HepG2 (cell line): ENCODE measurements around the gene OTOP3. TPM values are rescaled to one million over a fixed set of nuclear protein-coding genes. Genes with fewer than 3 reads are reported as not detected.
A peak's percentile ranks its signal among the peaks of the same experiment; 100 is the strongest.

Source experiments
- DMAP1 ChIP-seq: IDR thresholded peaks from 2 replicates; pipeline ENCODE4 v1.6.1; 2016
- FOXO1 ChIP-seq: sonication (generic); formaldehyde crosslinking; IDR thresholded peaks from 2 replicates; pipeline ENCODE4 v1.4.0; 2020; ENCODE audit warnings: missing genetic modification reagents
- GTF2F1 ChIP-seq: fragments of 150-350 bp; IDR thresholded peaks from 2 replicates; pipeline ENCODE4 v1.6.1; 2014; ENCODE audit warnings: low read length
- HMGXB4 ChIP-seq, 2 experiments: sonication (generic) in 1 of 2; formaldehyde crosslinking in 1 of 2; IDR thresholded peaks; 2 replicates each; pipeline versions ENCODE4 v1.4.0 to v1.6.1; 2018 to 2020; ENCODE audit warnings: missing genetic modification reagents in 2 of 2, borderline replicate concordance in 1 of 2, low read depth in 1 of 2, mild to moderate bottlenecking in 1 of 2, missing biosample characterization in 1 of 2
- HNRNPK ChIP-seq: fragments of 200-400 bp; formaldehyde crosslinking; IDR thresholded peaks from 2 replicates; pipeline ENCODE4 v1.6.1; 2018; ENCODE audit warnings: low read length, low read depth, moderate library complexity, mild to moderate bottlenecking; ENCODE audit not compliant: poor library complexity, severe bottlenecking
- KDM3A ChIP-seq: IDR thresholded peaks from 2 replicates; pipeline ENCODE4 v1.6.1; 2018; ENCODE audit warnings: low read depth, missing compliant biosample characterization
- NFIB ChIP-seq: sonication (generic); formaldehyde crosslinking; IDR thresholded peaks from 2 replicates; pipeline ENCODE4 v1.9.0; 2021; ENCODE audit warnings: missing genetic modification reagents, mild to moderate bottlenecking, borderline replicate concordance
- POGK ChIP-seq: sonication (generic); formaldehyde crosslinking; conservative IDR thresholded peaks from 2 replicates; pipeline ENCODE4 v1.8.0; 2022; ENCODE audit warnings: mild to moderate bottlenecking, moderate library complexity, missing genetic modification reagents
- RBM39 ChIP-seq: fragments of 200-400 bp; formaldehyde crosslinking; IDR thresholded peaks from one replicate; pipeline ENCODE4 v1.6.1; 2018; ENCODE audit warnings: antibody characterized with exemption, mild to moderate bottlenecking, low read depth, low read length; ENCODE audit not compliant: poor library complexity, severe bottlenecking
- SOX13 ChIP-seq, 3 experiments: fragments of 450-650 bp in 1 of 3; sonication (generic) in 1 of 3; formaldehyde crosslinking in 1 of 3; IDR thresholded peaks in 2 of 3; conservative IDR thresholded peaks in 1 of 3; 2 replicates each; pipeline versions ENCODE4 v1.5.0 to v1.6.1; 2016 to 2020; ENCODE audit warnings: antibody characterized with exemption in 1 of 3, mild to moderate bottlenecking in 1 of 3, missing compliant biosample characterization in 1 of 3, missing genetic modification reagents in 1 of 3, moderate library complexity in 1 of 3
- SP2 ChIP-seq: sonication (generic); formaldehyde crosslinking; IDR thresholded peaks from 2 replicates; pipeline ENCODE4 v1.5.1; 2020; ENCODE audit warnings: mild to moderate bottlenecking, missing genetic modification reagents
- UBTF ChIP-seq: sonication (generic); formaldehyde crosslinking; IDR thresholded peaks from 2 replicates; pipeline ENCODE4 v1.4.0; 2020; ENCODE audit warnings: mild to moderate bottlenecking, missing genetic modification reagents
- ZFP91 ChIP-seq: sonication (generic); formaldehyde crosslinking; IDR thresholded peaks from 2 replicates; pipeline ENCODE4 v1.9.0; 2022; ENCODE audit warnings: missing genetic modification reagents, mild to moderate bottlenecking, borderline replicate concordance
- ZNF101 ChIP-seq: sonication (generic); formaldehyde crosslinking; IDR thresholded peaks from 2 replicates; pipeline ENCODE4 v1.4.0; 2020; ENCODE audit warnings: mild to moderate bottlenecking, low read depth, missing genetic modification reagents, borderline replicate concordance
- ZNF263 ChIP-seq: sonication (generic); formaldehyde crosslinking; IDR thresholded peaks from 2 replicates; pipeline ENCODE4 v1.4.0; 2020; ENCODE audit warnings: missing genetic modification reagents
- ZNF274 ChIP-seq: sonication (generic); formaldehyde crosslinking; IDR thresholded peaks from 2 replicates; pipeline ENCODE4 v1.5.1; 2020; ENCODE audit warnings: mild to moderate bottlenecking, missing genetic modification reagents
- ZNF501 ChIP-seq: sonication (generic); formaldehyde crosslinking; IDR thresholded peaks from 2 replicates; pipeline ENCODE4 v1.5.1; 2020; ENCODE audit warnings: mild to moderate bottlenecking, moderate library complexity, missing genetic modification reagents
- ZNF605 ChIP-seq: sonication (generic); formaldehyde crosslinking; IDR thresholded peaks from 2 replicates; pipeline ENCODE4 v1.8.0; 2022; ENCODE audit warnings: mild to moderate bottlenecking, missing genetic modification reagents
- ZNF768 ChIP-seq: sonication (generic); formaldehyde crosslinking; IDR thresholded peaks from 2 replicates; pipeline ENCODE4 v1.4.0; 2020; ENCODE audit warnings: missing genetic modification reagents
- ZNF777 ChIP-seq: sonication (generic); formaldehyde crosslinking; IDR thresholded peaks from 2 replicates; pipeline ENCODE4 v1.4.0; 2020; ENCODE audit warnings: missing genetic modification reagents
- polyA plus RNA-seq, 8 experiments: library from polyadenylated mRNA; depleted of rRNA in 3 of 8; stranded (reverse) in 7 of 8; unstranded in 1 of 8; fragments of >200 nt; fragmentation: Illumina TruSeq in 4 of 8; extraction: Trizol in 4 of 8; gene quantifications; 2 replicates each; pipeline versions ENCODE4 v1.2.1 to v1.2.3, GENCODE V29; 2011 to 2016; ENCODE audit warnings: low read depth in 4 of 8, missing spikeins in 1 of 8, mixed read lengths in 1 of 8; ENCODE audit not compliant: insufficient read depth in 1 of 8
- total RNA-seq, 5 experiments: library from RNA; depleted of rRNA; stranded (reverse); fragments of >200 nt; fragmentation: Illumina TruSeq; extraction: Trizol; gene quantifications; 2 replicates each; pipeline ENCODE4 v1.2.3, GENCODE V29; 2016; ENCODE audit warnings: low read depth in 1 of 5

The OTOP3 gene
- total and polyA plus RNA-seq, 2 of the 13 experiments (the other 11 are each of a cell fraction or from before 2014, with no cell fraction given), result not detected

DNA sequence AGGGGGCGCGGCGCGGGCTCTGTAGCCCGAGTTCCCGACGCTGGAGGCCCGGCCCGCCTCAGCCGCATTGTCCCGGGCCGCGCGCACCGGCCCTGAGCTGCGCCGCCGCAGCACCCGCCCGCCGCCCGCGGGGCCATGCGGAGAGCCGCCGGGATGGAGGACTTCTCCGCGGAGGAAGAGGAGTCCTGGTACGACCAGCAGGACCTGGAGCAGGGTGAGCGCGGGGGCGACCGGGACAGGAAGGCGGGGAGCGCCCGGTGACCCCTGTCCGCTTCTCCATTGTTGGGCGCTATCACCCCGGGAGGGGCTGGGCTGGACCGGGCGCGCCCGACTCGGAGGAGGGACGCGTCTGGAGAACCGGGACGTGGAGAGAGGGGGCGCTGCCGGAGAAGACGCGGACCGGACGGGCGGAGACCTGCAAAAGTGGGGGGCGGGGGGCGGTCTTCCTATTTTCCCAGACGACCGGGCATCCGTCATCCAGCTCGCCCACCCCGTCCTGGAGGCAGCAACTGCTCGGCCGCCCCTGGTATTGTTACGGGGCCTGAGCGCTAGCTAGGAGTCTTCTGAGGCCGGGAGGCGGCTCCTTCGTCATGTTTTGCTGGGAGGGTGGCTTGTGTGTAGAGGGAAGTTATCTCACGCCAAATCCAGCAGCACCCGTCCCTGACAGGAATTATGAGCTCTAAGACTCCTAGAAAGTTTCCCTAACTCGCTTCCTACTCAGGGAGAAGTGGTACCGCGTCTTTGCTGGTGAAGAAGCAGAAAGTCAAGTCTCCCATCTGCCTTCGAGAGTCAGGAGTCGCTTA lies 52.4 kb downstream of the OTOP3 start (continued):
- TF ChIP-seq KDM3A (CRISPR knock-in tag), result peak; percentile 65; the same call in 1 of the 2 replicates
- peak; percentile 20 for TF ChIP-seq HNRNPK
- TF ChIP-seq GTF2F1, result no peak
- TF ChIP-seq ZNF101 (CRISPR knock-in tag), result no peak
- TF ChIP-seq ZNF263 (CRISPR knock-in tag), result peak; percentile 90
- TF ChIP-seq FOXO1, result no peak
- 0 out of 2 replicates have a peak, but pooled peaks have one; percentile 66 for TF ChIP-seq NFIB (CRISPR knock-in tag)
- peak; percentile 28; the same call in 1 of the 2 replicates for TF ChIP-seq ZNF777 (CRISPR knock-in tag)
- TF ChIP-seq RBM39, result peak; percentile 46
- TF ChIP-seq UBTF (CRISPR knock-in tag), result peak; percentile 81
- 0 out of 2 replicates have a peak, but pooled peaks have one; percentile 9 for TF ChIP-seq ZFP91 (CRISPR knock-in tag)
- TF ChIP-seq ZNF501 (CRISPR knock-in tag), result peak; percentile 51; the same call in 1 of the 2 replicates
- TF ChIP-seq ZNF274, result peak; percentile 11; the same call in 1 of the 2 replicates
- TF ChIP-seq ZNF768, result peak; percentile 11; the same call in 1 of the 2 replicates
- peak in 1 of 2 experiments; percentile 69; a peak in 1 of 4 replicates for TF ChIP-seq HMGXB4 (CRISPR knock-in tag; IDR thresholded peaks at IDR 0.05; ENCODE audit: borderline replicate concordance in 1 of 2, low read depth in 1 of 2)
- TF ChIP-seq ZNF605, result peak; percentile 53; the same call in 1 of the 2 replicates
- TF ChIP-seq SOX13 (IDR thresholded peaks at IDR 0.05), result no peak
- TF ChIP-seq SOX13 (CRISPR knock-in tag; conservative IDR thresholded peaks at IDR 0.05 in 1 of 2, IDR thresholded peaks at IDR 0.05 in 1 of 2), result peak in 1 of 2 experiments; percentile 39; a peak in 2 of 4 replicates
- no peak for TF ChIP-seq DMAP1 (CRISPR knock-in tag)
- peak; percentile 49 for TF ChIP-seq POGK (CRISPR knock-in tag)
- peak; percentile 21; the same call in 1 of the 2 replicates for TF ChIP-seq SP2 (CRISPR knock-in tag)
